NCI-H2029 treated with DMSO at 0.1 percent for 48 hours (cell line): ENCODE measurements around the gene RAI2.
A peak's percentile ranks its signal among the peaks of the same experiment; 100 is the strongest.
"Not testable (repeated sequence)": the region's sequence is repeated elsewhere in the genome, so short reads cannot be mapped to it uniquely, and the experiment has no call there.

Experiments used
- DNase-seq: peaks from one replicate; lab custom pipeline; 2025; lab: John Stamatoyannopoulos, UW

The RAI2 gene

GRCh38 chrX:17828171-17828570, 32.9 kb downstream of the RAI2 start:
- no peak for DNase-seq

- DNase-seq: no peak
These were observed 34.2 kb downstream of the RAI2 start for GRCh38 chrX:17826609-17827496.

GRCh38 chrX:17824980-17825379, 36.1 kb downstream of the RAI2 start:
- DNase-seq: no peak

GRCh38 chrX:17822351-17822750, 38.7 kb downstream of the RAI2 start:
- DNase-seq: no peak

GRCh38 chrX:17820100-17820499, 41.0 kb downstream of the RAI2 start:
- DNase-seq: no peak

GRCh38 chrX:17818726-17819125, 42.4 kb downstream of the RAI2 start:
- DNase-seq: no peak

GRCh38 chrX:17817251-17817650, 43.8 kb downstream of the RAI2 start:
- no peak for DNase-seq

GRCh38 chrX:17814557-17814956, 46.5 kb downstream of the RAI2 start:
- no peak for DNase-seq

- no peak for DNase-seq
These were observed 47.0 kb downstream of the RAI2 start for GRCh38 chrX:17814059-17814458.

GRCh38 chrX:17813277-17813676, 47.8 kb downstream of the RAI2 start:
- DNase-seq: no peak

- no peak for DNase-seq
These were observed 48.3 kb downstream of the RAI2 start for GRCh38 chrX:17812763-17813162.

GRCh38 chrX:17809984-17810383, 51.1 kb downstream of the RAI2 start:
- DNase-seq: no peak

- no peak for DNase-seq
These were observed 51.8 kb downstream of the RAI2 start for GRCh38 chrX:17809273-17809672.

GRCh38 chrX:17805120-17805519, 56.0 kb downstream of the RAI2 start:
- DNase-seq: no peak

GRCh38 chrX:17803449-17803848, 57.6 kb downstream of the RAI2 start:
- no peak for DNase-seq

- no peak for DNase-seq
These were observed 58.3 kb downstream of the RAI2 start for GRCh38 chrX:17802756-17803155.

GRCh38 chrX:17801431-17801830, 59.7 kb downstream of the RAI2 start:
- DNase-seq: no peak

- no peak for DNase-seq
These were observed 62.2 kb downstream of the RAI2 start for GRCh38 chrX:17798921-17799320.

- DNase-seq: peak; percentile 76
These were observed 68.3 kb downstream of the RAI2 start for GRCh38 chrX:17792826-17793225.

- no peak for DNase-seq
These were observed 72.0 kb downstream of the RAI2 start for GRCh38 chrX:17788956-17789562.

GRCh38 chrX:17788439-17788838, 72.7 kb downstream of the RAI2 start:
- peak; percentile 13 for DNase-seq

GRCh38 chrX:17787557-17787956, 73.5 kb downstream of the RAI2 start:
- no peak for DNase-seq

- DNase-seq: not testable (repeated sequence)
These were observed 74.3 kb downstream of the RAI2 start for GRCh38 chrX:17786554-17787347.
